SK-N-SH treated with all-trans-retinoic acid at 6 μM for 48 hours (cell line): ENCODE data around the gene SAE1.

ENCODE experiments used
- ATAC-seq: fragments of 200-7000 bp; cut with Tn5 transposase; 3 replicates; pipeline ENCODE4 v1.9.1; 2020; ENCODE audit warnings: mild to moderate bottlenecking, moderate library complexity
- ARNTL ChIP-seq: fragments of 450-650 bp; formaldehyde crosslinking; IDR thresholded peaks from 2 replicates; pipeline ENCODE4 v1.5.0; 2020; ENCODE audit warnings: low read depth, mild to moderate bottlenecking, moderate library complexity, borderline replicate concordance
- BACH2 ChIP-seq: fragments of 250-450 bp; sonication (Bioruptor Pico); IDR thresholded peaks from 2 replicates; pipeline ENCODE4 v1.9.0; 2021; ENCODE audit warnings: mild to moderate bottlenecking, borderline replicate concordance
- CREB5 ChIP-seq: fragments of 250-450 bp; sonication (Bioruptor Pico); IDR thresholded peaks from 2 replicates; pipeline ENCODE4 v1.5.1; 2020; ENCODE audit warnings: low read depth, mild to moderate bottlenecking, moderate library complexity
- CSDC2 ChIP-seq: fragments of 250-450 bp; sonication (Bioruptor Pico); IDR thresholded peaks from 2 replicates; pipeline ENCODE4 v1.5.0; 2020; ENCODE audit warnings: mild to moderate bottlenecking, moderate library complexity
- ESRRG ChIP-seq: fragments of 250-450 bp; sonication (Bioruptor Pico); IDR thresholded peaks from 2 replicates; pipeline ENCODE4 v1.6.1; 2021; ENCODE audit warnings: mild to moderate bottlenecking
- GLIS3 ChIP-seq: fragments of 250-450 bp; sonication (Bioruptor Pico); IDR thresholded peaks from 2 replicates; pipeline ENCODE4 v1.5.0; 2020; ENCODE audit warnings: mild to moderate bottlenecking, moderate library complexity
- ISL1 ChIP-seq: fragments of 250-450 bp; sonication (Bioruptor Pico); IDR thresholded peaks from 2 replicates; pipeline ENCODE4 v2.1.2; 2022; ENCODE audit warnings: mild to moderate bottlenecking, moderate library complexity
- OSR1 ChIP-seq: fragments of 250-450 bp; sonication (Bioruptor Pico); IDR thresholded peaks from 2 replicates; pipeline ENCODE4 v1.8.0; 2022; ENCODE audit warnings: moderate library complexity, mild to moderate bottlenecking, inconsistent platforms
- POU6F1 ChIP-seq: fragments of 250-450 bp; sonication (Bioruptor Pico); IDR thresholded peaks from 2 replicates; pipeline ENCODE4 v1.8.0; 2021; ENCODE audit warnings: low read depth, mild to moderate bottlenecking, moderate library complexity, borderline replicate concordance
- PPARA ChIP-seq: fragments of 250-450 bp; sonication (Bioruptor Pico); IDR thresholded peaks from 2 replicates; pipeline ENCODE4 v1.5.0; 2020; ENCODE audit warnings: mild to moderate bottlenecking, borderline replicate concordance
- RARB ChIP-seq: fragments of 250-450 bp; sonication (Bioruptor Pico); IDR thresholded peaks from 2 replicates; pipeline ENCODE4 v1.8.0; 2021; ENCODE audit warnings: mild to moderate bottlenecking, moderate library complexity
- SNAI2 ChIP-seq: fragments of 250-450 bp; sonication (Bioruptor Pico); IDR thresholded peaks from 2 replicates; pipeline ENCODE4 v1.5.0; 2020; ENCODE audit warnings: mild to moderate bottlenecking, moderate library complexity
- TCF4 ChIP-seq: fragments of 250-450 bp; sonication (Bioruptor Pico); IDR thresholded peaks from 2 replicates; pipeline ENCODE4 v1.8.0; 2021; ENCODE audit warnings: mild to moderate bottlenecking, moderate library complexity, borderline replicate concordance
- TOX ChIP-seq: fragments of 250-450 bp; sonication (Bioruptor Pico); IDR thresholded peaks from 2 replicates; pipeline ENCODE4 v1.8.0; 2021; ENCODE audit warnings: mild to moderate bottlenecking, moderate library complexity, borderline replicate concordance
- TSHZ2 ChIP-seq: fragments of 250-450 bp; sonication (Bioruptor Pico); IDR thresholded peaks from 2 replicates; pipeline ENCODE4 v1.5.0; 2020; ENCODE audit warnings: mild to moderate bottlenecking, moderate library complexity
- ZC3H10 ChIP-seq: fragments of 250-450 bp; sonication (Bioruptor Pico); IDR thresholded peaks from 2 replicates; pipeline ENCODE4 v1.5.1; 2021; ENCODE audit warnings: mild to moderate bottlenecking, moderate library complexity
- ZFP30 ChIP-seq: fragments of 450-650 bp; formaldehyde crosslinking; IDR thresholded peaks from 2 replicates; pipeline ENCODE4 v1.5.0; 2022; ENCODE audit warnings: mild to moderate bottlenecking, moderate library complexity
- ZNF70 ChIP-seq: fragments of 450-650 bp; formaldehyde crosslinking; IDR thresholded peaks from 2 replicates; pipeline ENCODE4 v1.5.0; 2020; ENCODE audit warnings: mild to moderate bottlenecking, moderate library complexity
- ZNF8 ChIP-seq: fragments of 450-650 bp; formaldehyde crosslinking; IDR thresholded peaks from 2 replicates; pipeline ENCODE4 v1.5.0; 2020; ENCODE audit warnings: mild to moderate bottlenecking, moderate library complexity
- TF ChIP-seq, protein P1 (sequence below): fragments of 250-450 bp; sonication (Bioruptor Pico); IDR thresholded peaks from 2 replicates; pipeline ENCODE4 v1.8.0; 2020; ENCODE audit warnings: mild to moderate bottlenecking, moderate library complexity, borderline replicate concordance
- TF ChIP-seq, protein P2 (sequence below): fragments of 250-450 bp; sonication (Bioruptor Pico); IDR thresholded peaks from 2 replicates; pipeline ENCODE4 v1.5.1; 2021; ENCODE audit warnings: mild to moderate bottlenecking, moderate library complexity

SAE1 gene

DNA sequence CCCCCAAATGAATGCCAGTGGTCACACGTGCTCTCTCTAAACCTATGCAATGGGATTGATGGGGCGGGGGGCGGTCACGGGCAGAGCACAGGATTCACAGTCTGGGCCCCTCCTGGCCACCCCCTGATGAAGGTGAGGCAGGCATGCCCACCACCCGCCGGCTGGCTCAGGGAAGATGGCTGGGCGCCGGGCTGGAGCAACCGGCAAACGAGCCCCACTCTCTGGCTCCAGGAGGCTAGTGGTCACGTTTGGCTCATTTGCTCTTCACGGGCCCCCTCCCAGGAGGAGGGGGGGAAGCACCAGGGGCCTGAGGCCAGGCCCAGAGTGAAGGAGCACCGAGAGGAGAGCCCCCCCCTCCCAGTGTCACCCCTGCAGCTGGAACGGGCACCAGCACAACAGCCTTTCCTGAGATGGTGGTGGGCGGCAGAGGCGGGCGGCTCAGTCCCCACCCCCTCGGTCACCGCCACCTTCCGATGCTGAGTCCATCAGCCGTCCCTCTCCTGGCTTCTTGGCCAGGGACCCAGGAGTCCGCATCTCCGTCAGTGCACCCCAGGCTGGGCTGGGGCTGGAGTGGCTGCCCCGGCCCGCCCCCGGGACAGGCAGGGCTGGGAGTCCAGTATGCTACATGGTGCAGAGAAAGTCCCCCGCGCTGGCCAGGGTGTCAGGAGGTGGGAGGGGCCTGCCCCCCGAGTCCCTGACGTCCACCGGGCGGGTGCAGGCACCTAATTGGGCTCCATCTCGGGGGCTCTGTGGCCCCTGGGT, 90.6 kb downstream of the SAE1 start (continued):
- TF ChIP-seq ZNF70 (CRISPR knock-in tag) = no peak
- no peak for TF ChIP-seq ZC3H10 (CRISPR knock-in tag)
- TF ChIP-seq CSDC2 (CRISPR knock-in tag) = no peak
- TF ChIP-seq ISL1 = no peak
- no peak for TF ChIP-seq SNAI2
- TF ChIP-seq GLIS3 = no peak
- no peak for TF ChIP-seq TOX (CRISPR knock-in tag)
- no peak for TF ChIP-seq CREB5 (CRISPR knock-in tag)
- no peak for TF ChIP-seq ZNF8 (CRISPR knock-in tag)
- TF ChIP-seq ESRRG (CRISPR knock-in tag) = no peak

DNA sequence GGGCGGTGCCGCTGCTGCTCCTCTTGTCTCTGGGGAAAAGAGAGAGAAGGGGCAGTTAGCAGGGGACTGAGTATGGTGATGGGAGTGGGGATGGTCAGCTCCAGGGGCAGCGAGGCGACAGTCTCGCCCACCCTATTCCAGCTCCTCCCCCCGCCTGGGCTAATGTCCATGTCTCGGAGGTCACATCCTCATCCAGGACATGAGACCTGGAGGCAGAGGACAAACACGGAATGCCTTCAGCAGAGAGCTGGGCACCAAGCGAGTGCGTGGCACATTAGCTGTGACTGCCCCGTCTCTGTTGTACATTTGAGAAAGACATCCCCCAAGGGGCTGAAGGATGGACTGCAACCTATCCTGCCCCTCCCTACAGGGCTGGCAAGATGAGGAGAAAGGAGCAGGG, 91.3 kb downstream of the SAE1 start:
- ATAC-seq = no peak
- TF ChIP-seq PPARA (CRISPR knock-in tag) (no peak), BACH2 (CRISPR knock-in tag) (no peak), ESRRG (CRISPR knock-in tag) (no peak), RARB (CRISPR knock-in tag) (no peak), OSR1 (CRISPR knock-in tag) (no peak), TCF4 (no peak), ZNF8 (CRISPR knock-in tag) (no peak), CREB5 (CRISPR knock-in tag) (no peak), ZFP30 (CRISPR knock-in tag) (no peak)
- TF ChIP-seq, protein P1, sequence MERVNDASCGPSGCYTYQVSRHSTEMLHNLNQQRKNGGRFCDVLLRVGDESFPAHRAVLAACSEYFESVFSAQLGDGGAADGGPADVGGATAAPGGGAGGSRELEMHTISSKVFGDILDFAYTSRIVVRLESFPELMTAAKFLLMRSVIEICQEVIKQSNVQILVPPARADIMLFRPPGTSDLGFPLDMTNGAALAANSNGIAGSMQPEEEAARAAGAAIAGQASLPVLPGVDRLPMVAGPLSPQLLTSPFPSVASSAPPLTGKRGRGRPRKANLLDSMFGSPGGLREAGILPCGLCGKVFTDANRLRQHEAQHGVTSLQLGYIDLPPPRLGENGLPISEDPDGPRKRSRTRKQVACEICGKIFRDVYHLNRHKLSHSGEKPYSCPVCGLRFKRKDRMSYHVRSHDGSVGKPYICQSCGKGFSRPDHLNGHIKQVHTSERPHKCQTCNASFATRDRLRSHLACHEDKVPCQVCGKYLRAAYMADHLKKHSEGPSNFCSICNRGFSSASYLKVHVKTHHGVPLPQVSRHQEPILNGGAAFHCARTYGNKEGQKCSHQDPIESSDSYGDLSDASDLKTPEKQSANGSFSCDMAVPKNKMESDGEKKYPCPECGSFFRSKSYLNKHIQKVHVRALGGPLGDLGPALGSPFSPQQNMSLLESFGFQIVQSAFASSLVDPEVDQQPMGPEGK (CRISPR knock-in tag) = no peak

DNA sequence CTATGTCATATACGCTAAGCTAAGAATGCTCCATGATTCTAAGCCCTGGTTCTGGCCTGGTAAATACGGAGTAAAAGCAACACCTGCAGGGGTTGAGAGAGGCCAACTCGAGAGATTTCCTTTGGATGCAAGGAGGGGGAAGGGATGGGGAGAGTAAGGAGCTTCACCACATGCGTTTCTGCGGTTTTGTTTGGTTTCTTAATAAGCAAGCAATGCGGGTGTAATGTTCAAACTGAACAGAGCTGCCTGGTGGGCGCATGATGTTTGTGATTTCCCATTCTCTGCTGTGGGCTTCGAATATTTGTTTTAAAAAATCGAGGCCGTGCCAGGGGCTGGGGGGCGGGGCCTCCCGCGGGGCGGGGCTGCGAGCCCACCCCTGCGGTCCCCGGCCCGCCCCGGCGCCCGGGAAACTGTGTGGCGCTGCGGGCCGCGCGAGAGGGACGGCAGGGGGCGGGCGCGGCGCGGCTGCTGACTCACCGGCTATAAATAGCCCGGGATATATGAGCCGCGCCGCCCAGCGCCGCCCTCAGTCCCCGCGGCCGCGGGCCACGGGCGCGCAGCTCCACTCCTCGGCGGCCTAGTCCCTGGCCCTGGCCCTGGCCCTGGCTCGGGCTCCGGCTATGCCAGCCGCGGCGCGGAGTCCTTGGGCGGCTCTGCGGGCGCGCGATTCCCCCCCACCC, 95.3 kb downstream of the SAE1 start:
- peak; percentile 78 for ATAC-seq
- no peak for TF ChIP-seq ESRRG (CRISPR knock-in tag)
- TF ChIP-seq POU6F1 = no peak
- peak; percentile 15; the same call in 1 of the 2 replicates for TF ChIP-seq TSHZ2 (CRISPR knock-in tag)
- no peak for TF ChIP-seq BACH2 (CRISPR knock-in tag)
- TF ChIP-seq SNAI2 = no peak
- no peak for TF ChIP-seq TCF4
- TF ChIP-seq OSR1 (CRISPR knock-in tag) = no peak
- no peak for TF ChIP-seq ISL1
- no peak for TF ChIP-seq ZNF8 (CRISPR knock-in tag)
- 0 out of 2 replicates have a peak, but pooled peaks have one; percentile 36 for TF ChIP-seq ARNTL (CRISPR knock-in tag)
- TF ChIP-seq, protein P2, sequence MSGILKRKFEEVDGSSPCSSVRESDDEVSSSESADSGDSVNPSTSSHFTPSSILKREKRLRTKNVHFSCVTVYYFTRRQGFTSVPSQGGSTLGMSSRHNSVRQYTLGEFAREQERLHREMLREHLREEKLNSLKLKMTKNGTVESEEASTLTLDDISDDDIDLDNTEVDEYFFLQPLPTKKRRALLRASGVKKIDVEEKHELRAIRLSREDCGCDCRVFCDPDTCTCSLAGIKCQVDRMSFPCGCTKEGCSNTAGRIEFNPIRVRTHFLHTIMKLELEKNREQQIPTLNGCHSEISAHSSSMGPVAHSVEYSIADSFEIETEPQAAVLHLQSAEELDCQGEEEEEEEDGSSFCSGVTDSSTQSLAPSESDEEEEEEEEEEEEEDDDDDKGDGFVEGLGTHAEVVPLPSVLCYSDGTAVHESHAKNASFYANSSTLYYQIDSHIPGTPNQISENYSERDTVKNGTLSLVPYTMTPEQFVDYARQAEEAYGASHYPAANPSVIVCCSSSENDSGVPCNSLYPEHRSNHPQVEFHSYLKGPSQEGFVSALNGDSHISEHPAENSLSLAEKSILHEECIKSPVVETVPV = no peak
- TF ChIP-seq GLIS3 = peak; percentile 45; the same call in 1 of the 2 replicates
- no peak for TF ChIP-seq TOX (CRISPR knock-in tag)
- no peak for TF ChIP-seq ZFP30 (CRISPR knock-in tag)
- TF ChIP-seq, protein P1 (CRISPR knock-in tag) = no peak
- no peak for TF ChIP-seq PPARA (CRISPR knock-in tag)
- TF ChIP-seq ZC3H10 (CRISPR knock-in tag) = 0 out of 2 replicates have a peak, but pooled peaks have one; percentile 63
- TF ChIP-seq, all 23 proteins: peak for 4
